ENCODE measurements around the gene CACNA1A. TPM values are rescaled to one million over a fixed set of nuclear protein-coding genes. Genes with fewer than 3 reads are reported as not detected.
"Not testable (repeated sequence)": the region's sequence is repeated elsewhere in the genome, so short reads cannot be mapped to it uniquely, and the experiment has no call there.

CACNA1A gene
- total and polyA plus RNA-seq, 2 donors, result 0.24 to 1.0 TPM

- DNase-seq (ENCODE audit: low read depth in 6 of 9, low spot score in 9 of 9), result no peak
- Histone ChIP-seq H3K4me3 (ENCODE audit: low read length in 2 of 2) (no peak overlapping the region), H3K27ac (ENCODE audit: low read depth in 1 of 2, low read length in 1 of 2) (no peak overlapping the region), H3K36me3 (ENCODE audit: control insufficient read depth in 2 of 2, insufficient read depth in 2 of 2, low read length in 1 of 2) (no peaks in the 10 kb centered on the region), H3K27me3 (ENCODE audit: control insufficient read depth in 2 of 2, insufficient read depth in 1 of 2, low read length in 1 of 2) (no peaks in the 10 kb centered on the region), H3K4me1 (ENCODE audit: control insufficient read depth in 2 of 2, insufficient read depth in 2 of 2, low read length in 2 of 2) (no peaks in the 10 kb centered on the region), H3K9me3 (ENCODE audit: control insufficient read depth in 2 of 2, insufficient read depth in 1 of 2, low read length in 1 of 2) (no peaks in the 10 kb centered on the region)
- WGBS, result 93% methylated on average over 5 of the region's 5 CpGs
These were observed 135.3 kb downstream of the CACNA1A start for GRCh38 chr19:13370948-13371347.

- H3K4me1 ChIP-seq (ENCODE audit: control insufficient read depth in 2 of 2, insufficient read depth in 2 of 2, low read length in 2 of 2), result no peaks in the 10 kb centered on the region
- H3K27ac ChIP-seq (ENCODE audit: low read depth in 1 of 2, low read length in 1 of 2), result no peak overlapping the region
- H3K9me3 ChIP-seq (ENCODE audit: control insufficient read depth in 2 of 2, insufficient read depth in 1 of 2, low read length in 1 of 2), result no peaks in the 10 kb centered on the region
- no peaks in the 10 kb centered on the region for H3K27me3 ChIP-seq (ENCODE audit: control insufficient read depth in 2 of 2, insufficient read depth in 1 of 2, low read length in 1 of 2)
- 84% methylated on average over 13 of the region's 13 CpGs for WGBS
- H3K4me3 ChIP-seq (ENCODE audit: low read length in 2 of 2), result no peak overlapping the region
- no peak for DNase-seq (ENCODE audit: low read depth in 6 of 9, low spot score in 9 of 9)
- no peaks in the 10 kb centered on the region for H3K36me3 ChIP-seq (ENCODE audit: control insufficient read depth in 2 of 2, insufficient read depth in 2 of 2, low read length in 1 of 2)
These were observed 139.6 kb downstream of the CACNA1A start for GRCh38 chr19:13366529-13367143.

GRCh38 chr19:13363954-13364353 lies 142.3 kb downstream of the CACNA1A start:
- H3K4me3 ChIP-seq (ENCODE audit: low read length in 2 of 2), result no peak overlapping the region
- DNase-seq (ENCODE audit: low read depth in 6 of 9, low spot score in 9 of 9), result no peak
- H3K4me1 ChIP-seq (ENCODE audit: control insufficient read depth in 2 of 2, insufficient read depth in 2 of 2, low read length in 2 of 2), result no peaks in the 10 kb centered on the region
- no peak overlapping the region for H3K27ac ChIP-seq (ENCODE audit: low read depth in 1 of 2, low read length in 1 of 2)
- H3K27me3 ChIP-seq (ENCODE audit: control insufficient read depth in 2 of 2, insufficient read depth in 1 of 2, low read length in 1 of 2), result no peaks in the 10 kb centered on the region
- 75% methylated on average over 5 of the region's 5 CpGs for WGBS
- H3K36me3 ChIP-seq (ENCODE audit: control insufficient read depth in 2 of 2, insufficient read depth in 2 of 2, low read length in 1 of 2), result no peaks in the 10 kb centered on the region
- H3K9me3 ChIP-seq (ENCODE audit: control insufficient read depth in 2 of 2, insufficient read depth in 1 of 2, low read length in 1 of 2), result no peaks in the 10 kb centered on the region

GRCh38 chr19:13363245-13363644 lies 143.0 kb downstream of the CACNA1A start:
- no peaks in the 10 kb centered on the region for H3K27me3 ChIP-seq (ENCODE audit: control insufficient read depth in 2 of 2, insufficient read depth in 1 of 2, low read length in 1 of 2)
- no peaks in the 10 kb centered on the region for H3K4me1 ChIP-seq (ENCODE audit: control insufficient read depth in 2 of 2, insufficient read depth in 2 of 2, low read length in 2 of 2)
- H3K36me3 ChIP-seq (ENCODE audit: control insufficient read depth in 2 of 2, insufficient read depth in 2 of 2, low read length in 1 of 2), result no peaks in the 10 kb centered on the region
- 55% methylated on average over 7 of the region's 7 CpGs for WGBS
- no peak for DNase-seq (ENCODE audit: low read depth in 6 of 9, low spot score in 9 of 9)
- H3K4me3 ChIP-seq (ENCODE audit: low read length in 2 of 2), result no peak overlapping the region
- no peak overlapping the region for H3K27ac ChIP-seq (ENCODE audit: low read depth in 1 of 2, low read length in 1 of 2)
- H3K9me3 ChIP-seq (ENCODE audit: control insufficient read depth in 2 of 2, insufficient read depth in 1 of 2, low read length in 1 of 2), result no peaks in the 10 kb centered on the region

- WGBS, result 60% methylated on average over 11 of the region's 11 CpGs
- no peak for DNase-seq (ENCODE audit: low read depth in 6 of 9, low spot score in 9 of 9)
- no peaks in the 10 kb centered on the region for H3K27me3 ChIP-seq (ENCODE audit: control insufficient read depth in 2 of 2, insufficient read depth in 1 of 2, low read length in 1 of 2)
- H3K36me3 ChIP-seq (ENCODE audit: control insufficient read depth in 2 of 2, insufficient read depth in 2 of 2, low read length in 1 of 2), result no peaks in the 10 kb centered on the region
- no peak overlapping the region for H3K27ac ChIP-seq (ENCODE audit: low read depth in 1 of 2, low read length in 1 of 2)
- H3K4me1 ChIP-seq (ENCODE audit: control insufficient read depth in 2 of 2, insufficient read depth in 2 of 2, low read length in 2 of 2), result no peaks in the 10 kb centered on the region
- no peaks in the 10 kb centered on the region for H3K9me3 ChIP-seq (ENCODE audit: control insufficient read depth in 2 of 2, insufficient read depth in 1 of 2, low read length in 1 of 2)
- H3K4me3 ChIP-seq (ENCODE audit: low read length in 2 of 2), result no peak overlapping the region
These were observed 143.6 kb downstream of the CACNA1A start for GRCh38 chr19:13362668-13363067.

- not testable (repeated sequence) for H3K27me3 ChIP-seq (ENCODE audit: control insufficient read depth in 2 of 2, insufficient read depth in 1 of 2, low read length in 1 of 2); H3K36me3 ChIP-seq (ENCODE audit: control insufficient read depth in 2 of 2, insufficient read depth in 2 of 2, low read length in 1 of 2); H3K9me3 ChIP-seq (ENCODE audit: control insufficient read depth in 2 of 2, insufficient read depth in 1 of 2, low read length in 1 of 2); H3K4me3 ChIP-seq (ENCODE audit: low read length in 2 of 2); DNase-seq (ENCODE audit: low read depth in 6 of 9, low spot score in 9 of 9); H3K4me1 ChIP-seq (ENCODE audit: control insufficient read depth in 2 of 2, insufficient read depth in 2 of 2, low read length in 2 of 2); H3K27ac ChIP-seq (ENCODE audit: low read depth in 1 of 2, low read length in 1 of 2)
- 80% methylated on average over 3 of the region's 3 CpGs for WGBS
These were observed 144.6 kb downstream of the CACNA1A start for GRCh38 chr19:13361726-13362125.

GRCh38 chr19:13356686-13357280 lies 149.5 kb downstream of the CACNA1A start:
- Histone ChIP-seq H3K36me3 (ENCODE audit: control insufficient read depth in 2 of 2, insufficient read depth in 2 of 2, low read length in 1 of 2) (no peaks in the 10 kb centered on the region), H3K27ac (ENCODE audit: low read depth in 1 of 2, low read length in 1 of 2) (no peak overlapping the region), H3K4me3 (ENCODE audit: low read length in 2 of 2) (no peak overlapping the region), H3K27me3 (ENCODE audit: control insufficient read depth in 2 of 2, insufficient read depth in 1 of 2, low read length in 1 of 2) (no peaks in the 10 kb centered on the region), H3K9me3 (ENCODE audit: control insufficient read depth in 2 of 2, insufficient read depth in 1 of 2, low read length in 1 of 2) (no peaks in the 10 kb centered on the region), H3K4me1 (ENCODE audit: control insufficient read depth in 2 of 2, insufficient read depth in 2 of 2, low read length in 2 of 2) (no peaks in the 10 kb centered on the region)
- DNase-seq (ENCODE audit: low read depth in 6 of 9, low spot score in 9 of 9), result no peak
- 84% methylated on average over 9 of the region's 9 CpGs for WGBS

- Histone ChIP-seq H3K4me3 (ENCODE audit: low read length in 2 of 2) (no peak overlapping the region), H3K9me3 (ENCODE audit: control insufficient read depth in 2 of 2, insufficient read depth in 1 of 2, low read length in 1 of 2) (no peaks in the 10 kb centered on the region), H3K36me3 (ENCODE audit: control insufficient read depth in 2 of 2, insufficient read depth in 2 of 2, low read length in 1 of 2) (no peaks in the 10 kb centered on the region), H3K27ac (ENCODE audit: low read depth in 1 of 2, low read length in 1 of 2) (no peak overlapping the region), H3K27me3 (ENCODE audit: control insufficient read depth in 2 of 2, insufficient read depth in 1 of 2, low read length in 1 of 2) (no peaks in the 10 kb centered on the region), H3K4me1 (ENCODE audit: control insufficient read depth in 2 of 2, insufficient read depth in 2 of 2, low read length in 2 of 2) (no peaks in the 10 kb centered on the region)
- no peak for DNase-seq (ENCODE audit: low read depth in 6 of 9, low spot score in 9 of 9)
- WGBS, result 87% methylated on average over 8 of the region's 8 CpGs
These were observed 150.1 kb downstream of the CACNA1A start for GRCh38 chr19:13356185-13356584.

GRCh38 chr19:13355356-13355755 lies 150.9 kb downstream of the CACNA1A start:
- Histone ChIP-seq H3K4me1 (ENCODE audit: control insufficient read depth in 2 of 2, insufficient read depth in 2 of 2, low read length in 2 of 2) (no peaks in the 10 kb centered on the region), H3K36me3 (ENCODE audit: control insufficient read depth in 2 of 2, insufficient read depth in 2 of 2, low read length in 1 of 2) (no peaks in the 10 kb centered on the region), H3K4me3 (ENCODE audit: low read length in 2 of 2) (no peak overlapping the region), H3K9me3 (ENCODE audit: control insufficient read depth in 2 of 2, insufficient read depth in 1 of 2, low read length in 1 of 2) (no peaks in the 10 kb centered on the region), H3K27me3 (ENCODE audit: control insufficient read depth in 2 of 2, insufficient read depth in 1 of 2, low read length in 1 of 2) (no peaks in the 10 kb centered on the region), H3K27ac (ENCODE audit: low read depth in 1 of 2, low read length in 1 of 2) (no peak overlapping the region)
- 81% methylated on average over 5 of the region's 5 CpGs for WGBS
- no peak for DNase-seq (ENCODE audit: low read depth in 6 of 9, low spot score in 9 of 9)

Measured in thymus (tissue), 11 donors.